ENCODE data around the gene PPP2R5B. TPM values are rescaled to one million over a fixed set of nuclear protein-coding genes. Genes with fewer than 3 reads are reported as not detected.

PPP2R5B gene
- total RNA-seq, 1 experiment from 2014 or later: 14.0 TPM

GRCh38 chr11:64914123-64914522 is 10.4 kb upstream of the PPP2R5B start:
- TF ChIP-seq TCF7L2 (IDR thresholded peaks at IDR 0.05; ENCODE audit: low read depth, low read length): no peak
- H3K27ac ChIP-seq (ENCODE audit: low read length): no peak overlapping the region
- H3K9me3 ChIP-seq (ENCODE audit: control insufficient read depth, insufficient read depth, low read depth, low read length): no peaks in the 10 kb centered on the region
- peaks cover 3% of the 10 kb centered on the region; the same call in 1 of the 2 replicates for H3K36me3 ChIP-seq (ENCODE audit: control insufficient read depth, insufficient read depth, low read length)
- H3K27me3 ChIP-seq (ENCODE audit: control insufficient read depth, insufficient read depth, low read length): no peaks in the 10 kb centered on the region
- ChIA-PET CTCF (no interaction called here), POLR2A (no interaction called here)
- in situ Hi-C loops (cut with HindIII; ENCODE audit: low pct_unique_long_range_greater_than_20kb, low sequenced_read_pairs) (no loop called here), intact Hi-C loops (cut with micrococcal nuclease; ENCODE audit: unreplicated experiment) (no loop called here)
- DNase-seq (ENCODE audit: low read depth, low spot score): no peak
- no TSS peak for BruUV-seq (replicated peaks)
- no peak overlapping the region for H3K4me3 ChIP-seq (ENCODE audit: low read depth in 2 of 2, low read length in 2 of 2)
- peaks cover 19% of the 10 kb centered on the region for H3K4me1 ChIP-seq (ENCODE audit: control insufficient read depth, insufficient read depth, low read length)
- no peak for ATAC-seq

- Histone ChIP-seq H3K27ac (ENCODE audit: low read length) (peak overlapping the region; percentile 87), H3K9me3 (ENCODE audit: control insufficient read depth, insufficient read depth, low read depth, low read length) (no peaks in the 10 kb centered on the region), H3K4me1 (ENCODE audit: control insufficient read depth, insufficient read depth, low read length) (peaks cover 19% of the 10 kb centered on the region), H3K4me3 (ENCODE audit: low read depth in 2 of 2, low read length in 2 of 2) (peak overlapping the region in 1 of 2 experiments; percentile 97; a peak in 2 of 4 replicates), H3K36me3 (ENCODE audit: control insufficient read depth, insufficient read depth, low read length) (peaks cover 3% of the 10 kb centered on the region; the same call in 1 of the 2 replicates), H3K27me3 (ENCODE audit: control insufficient read depth, insufficient read depth, low read length) (no peaks in the 10 kb centered on the region)
- POLR2A ChIA-PET: interaction anchor here (0.6 to 0.7 kb wide), 2 partner anchors 42 to 137 kb away, joined by 3 to 5 read pairs; no protein-coding TSS in a partner anchor
- no peak for TF ChIP-seq SIN3A (IDR thresholded peaks at IDR 0.05; ENCODE audit: borderline replicate concordance, insufficient read depth, low read depth, low read length)
- no peak for TF ChIP-seq REST (IDR thresholded peaks at IDR 0.05; ENCODE audit: insufficient read depth in 1 of 2, low read depth in 2 of 2, low read length in 1 of 2)
- TF ChIP-seq POLR2AphosphoS5 (IDR thresholded peaks at IDR 0.05; ENCODE audit: low read depth, low read length): no peak
- TF ChIP-seq TCF7L2 (IDR thresholded peaks at IDR 0.05; ENCODE audit: low read depth, low read length): no peak
- no peak for TF ChIP-seq CTCF (IDR thresholded peaks at IDR 0.05)
- CTCF ChIA-PET: interaction anchor here (1.0 kb wide), 2 partner anchors 69 to 82 kb away, joined by 3 to 10 read pairs; partner anchors contain the start of gene BATF2
- no TSS peak for BruUV-seq (replicated peaks)
- DNase-seq (ENCODE audit: low read depth, low spot score): no peak
- ATAC-seq: no peak
- in situ Hi-C loops (cut with HindIII; ENCODE audit: low pct_unique_long_range_greater_than_20kb, low sequenced_read_pairs) (no loop called here), intact Hi-C loops (cut with micrococcal nuclease; ENCODE audit: unreplicated experiment) (no loop called here)
These were observed 9.1 kb upstream of the PPP2R5B start for GRCh38 chr11:64915376-64915887.

All from Panc1 (cell line).